Mesenchymal stem cell (in vitro differentiated cells and primary cell): ENCODE measurements around the gene PADI1.

Experiments used
- DNase-seq: peaks from one replicate; pipeline ENCODE4 v3.0.0-alpha.2; 2013
- H2AFZ ChIP-seq: one replicate; pipeline ENCODE4 v1.6.1; 2013; ENCODE audit warnings: low read depth, mild to moderate bottlenecking, control low read depth, inconsistent platforms, low read length, moderate library complexity
- H2AK5ac ChIP-seq: 2 replicates; pipeline ENCODE4 v1.6.1; 2013; ENCODE audit warnings: low read length, moderate library complexity, mild to moderate bottlenecking, inconsistent platforms; ENCODE audit not compliant: severe bottlenecking
- H2BK120ac ChIP-seq: one replicate; pipeline ENCODE4 v1.6.1; 2013; ENCODE audit warnings: low read depth, mild to moderate bottlenecking, inconsistent platforms, low read length, moderate library complexity
- H2BK12ac ChIP-seq, 2 experiments: one replicate each; pipeline ENCODE4 v1.6.1; 2013; ENCODE audit warnings: inconsistent platforms in 2 of 2, low read length in 2 of 2, mild to moderate bottlenecking in 2 of 2, moderate library complexity in 2 of 2, control low read depth in 1 of 2
- H2BK15ac ChIP-seq: one replicate; pipeline ENCODE4 v1.6.1; 2013; ENCODE audit warnings: mild to moderate bottlenecking, low read depth, inconsistent platforms; ENCODE audit not compliant: poor library complexity, severe bottlenecking
- H2BK5ac ChIP-seq: 2 replicates; pipeline ENCODE4 v1.6.1; 2013; ENCODE audit warnings: low read depth, mild to moderate bottlenecking, low read length, control low read depth, inconsistent platforms; ENCODE audit not compliant: poor library complexity, severe bottlenecking
- H3K14ac ChIP-seq, 2 experiments: one replicate each; pipeline ENCODE4 v1.6.1; 2013; ENCODE audit warnings: inconsistent platforms in 2 of 2, low read length in 2 of 2, control low read depth in 1 of 2, mild to moderate bottlenecking in 1 of 2, moderate library complexity in 1 of 2
- H3K18ac ChIP-seq, 2 experiments: one replicate each; pipeline ENCODE4 v1.6.1; 2013; ENCODE audit warnings: inconsistent platforms in 2 of 2, low read length in 2 of 2, control low read depth in 1 of 2, low read depth in 1 of 2, mild to moderate bottlenecking in 1 of 2
- H3K23ac ChIP-seq, 2 experiments: one replicate each; pipeline ENCODE4 v1.6.1; 2013; ENCODE audit warnings: inconsistent platforms in 2 of 2, low read length in 2 of 2, mild to moderate bottlenecking in 2 of 2, moderate library complexity in 2 of 2, control low read depth in 1 of 2
- H3K27ac ChIP-seq: 2 replicates; pipeline ENCODE4 v1.5.1; 2013; ENCODE audit warnings: mild to moderate bottlenecking, moderate library complexity, low read length, control low read depth, inconsistent platforms; ENCODE audit not compliant: poor library complexity, severe bottlenecking
- H3K27me3 ChIP-seq, 2 experiments: 2 replicates each; pipeline versions ENCODE4 v1.6.1 to v1.7.0; 2013; ENCODE audit warnings: low read length in 2 of 2, mild to moderate bottlenecking in 2 of 2, moderate library complexity in 2 of 2, control low read depth in 1 of 2, inconsistent platforms in 1 of 2; ENCODE audit not compliant: control insufficient read depth in 1 of 2, insufficient read depth in 1 of 2
- H3K36me3 ChIP-seq, 2 experiments: 2 replicates each; pipeline versions ENCODE4 v1.6.1 to v1.7.0; 2013; ENCODE audit warnings: low read length in 2 of 2, control low read depth in 1 of 2, inconsistent platforms in 1 of 2, low read depth in 1 of 2, mild to moderate bottlenecking in 1 of 2; ENCODE audit not compliant: insufficient read depth in 2 of 2, control insufficient read depth in 1 of 2
- H3K4ac ChIP-seq, 2 experiments: one replicate each; pipeline ENCODE4 v1.6.1; 2013; ENCODE audit warnings: inconsistent platforms in 2 of 2, low read length in 2 of 2, mild to moderate bottlenecking in 2 of 2, moderate library complexity in 2 of 2, control low read depth in 1 of 2, low read depth in 1 of 2
- H3K4me1 ChIP-seq: 2 replicates; pipeline ENCODE4 v1.6.1; 2013; ENCODE audit warnings: low read depth, low read length, control low read depth; ENCODE audit not compliant: control insufficient read depth, insufficient read depth
- H3K4me2 ChIP-seq: 2 replicates; pipeline ENCODE4 v1.6.1; 2013; ENCODE audit warnings: low read length, mild to moderate bottlenecking, inconsistent platforms; ENCODE audit not compliant: poor library complexity, severe bottlenecking
- H3K4me3 ChIP-seq, 2 experiments: 2 replicates each; pipeline versions ENCODE4 v1.5.1 to v1.7.0; 2013; ENCODE audit warnings: low read length in 2 of 2, mild to moderate bottlenecking in 2 of 2, control low read depth in 1 of 2, low read depth in 1 of 2; ENCODE audit not compliant: insufficient read depth in 1 of 2
- H3K79me1 ChIP-seq: replicated peaks from 2 replicates; pipeline ENCODE4 v1.6.1; 2013; ENCODE audit warnings: mild to moderate bottlenecking, control low read depth, low read length, inconsistent platforms; ENCODE audit not compliant: poor library complexity, severe bottlenecking
- H3K9ac ChIP-seq: 2 replicates; pipeline ENCODE4 v1.7.0; 2013; ENCODE audit warnings: mild to moderate bottlenecking, low read length, moderate library complexity
- H3K9me3 ChIP-seq: 2 replicates; pipeline ENCODE4 v1.7.0; 2013; ENCODE audit warnings: mild to moderate bottlenecking, low read length; ENCODE audit not compliant: control insufficient read depth
- H4K8ac ChIP-seq: one replicate; pipeline ENCODE4 v1.6.1; 2013; ENCODE audit warnings: inconsistent platforms, mild to moderate bottlenecking, low read length, moderate library complexity
- H4K91ac ChIP-seq: one replicate; pipeline ENCODE4 v1.6.1; 2013; ENCODE audit warnings: mild to moderate bottlenecking, low read length, inconsistent platforms
- WGBS: methylation state at CpG from one replicate; pipeline ENCODE4 v1.1.7; 2013; ENCODE audit warnings: mixed read lengths; 5-methylcytosine and 5-hydroxymethylcytosine counted together

PADI1 gene

DNA sequence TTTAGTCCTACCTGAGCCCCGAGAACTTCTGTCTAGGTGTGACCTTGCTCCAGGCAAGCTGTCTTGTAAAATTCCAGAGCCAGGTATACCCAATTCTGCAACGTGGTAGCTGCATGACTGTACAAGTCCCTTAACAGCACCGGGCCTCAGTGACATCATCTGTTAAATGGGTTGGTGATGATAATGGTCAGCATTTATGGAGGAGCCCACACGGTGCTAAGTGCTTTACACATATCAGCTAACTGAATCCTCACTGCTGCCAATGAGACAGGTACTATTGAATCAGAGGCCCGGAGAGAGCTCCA, 37.2 kb upstream of the PADI1 start:
- Histone ChIP-seq H3K18ac (no peak overlapping the region), H3K27me3 (peaks cover 0 to 26% of the 10 kb centered on the region in 2 experiments), H3K9me3 (no peaks in the 10 kb centered on the region), H3K14ac (no peak overlapping the region), H3K23ac (no peak overlapping the region), H3K9ac (no peak overlapping the region), H3K4me2 (no peak overlapping the region), H3K79me1 (no peaks in the 10 kb centered on the region), H4K8ac (peak overlapping the region; percentile 90), H4K91ac (peak overlapping the region; percentile 44), H3K4me1 (peaks cover 17% of the 10 kb centered on the region), H2AFZ (no peak overlapping the region), H3K4ac (no peak overlapping the region), H2BK12ac (peak overlapping the region; percentile 88 to 91), H3K4me3 (no peak overlapping the region), H3K27ac (peak overlapping the region; percentile 95), H2AK5ac (peak overlapping the region; percentile 59), H3K36me3 (no peaks in the 10 kb centered on the region), H2BK15ac (no peak overlapping the region), H2BK5ac (peak overlapping the region; percentile 92), H2BK120ac (no peak overlapping the region)
- 57% methylated on average over 5 of the region's 5 CpGs for WGBS
- DNase-seq = no peak

DNA sequence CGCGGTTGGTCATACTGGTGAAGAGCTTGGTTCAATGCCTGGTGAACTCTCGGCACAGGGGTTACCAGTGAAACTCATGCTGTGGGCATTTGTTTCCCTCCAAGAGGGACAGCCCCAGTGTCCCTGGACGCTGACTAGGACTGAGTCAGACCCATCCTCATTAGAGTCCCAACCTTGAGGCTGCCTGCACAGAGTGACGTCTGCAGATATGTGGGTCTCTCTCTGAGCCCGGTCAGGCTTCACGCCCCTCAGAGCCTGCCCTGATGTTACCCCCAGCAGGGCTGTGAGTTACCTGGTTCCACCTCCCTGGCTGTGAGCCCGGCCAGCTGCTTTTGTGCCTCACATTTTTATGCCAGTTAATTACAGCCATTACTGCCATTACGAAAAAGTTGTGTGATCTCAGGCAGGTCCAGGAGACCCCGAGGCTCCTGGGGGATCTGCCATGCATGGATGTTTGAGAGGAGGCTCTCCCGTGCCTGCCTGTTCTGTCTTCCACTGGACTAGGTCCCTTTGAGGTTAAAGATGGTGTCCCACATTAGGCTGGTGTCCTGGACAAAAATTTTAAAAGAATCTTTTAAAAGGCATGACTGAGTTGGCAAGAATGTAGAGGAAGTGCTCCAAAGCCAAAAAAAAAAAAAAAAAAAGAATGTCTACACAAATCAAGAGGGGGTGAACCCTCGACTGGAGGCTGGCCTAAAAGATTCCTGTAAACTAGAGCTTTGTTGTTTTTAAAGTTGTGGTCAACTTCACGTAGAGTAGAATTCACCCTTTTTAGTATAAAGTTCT, 36.6 kb upstream of the PADI1 start:
- no peak overlapping the region for H3K4me3 ChIP-seq
- WGBS = 26% methylated on average over 12 of the region's 13 CpGs
- peak overlapping the region; percentile 95 for H3K27ac ChIP-seq
- peak overlapping the region; percentile 6 to 57 for H3K4ac ChIP-seq
- peak overlapping the region; percentile 59 for H2AK5ac ChIP-seq
- H3K36me3 ChIP-seq = no peaks in the 10 kb centered on the region
- H3K9me3 ChIP-seq = no peaks in the 10 kb centered on the region
- H3K79me1 ChIP-seq = no peaks in the 10 kb centered on the region
- H3K4me1 ChIP-seq = peaks cover 12% of the 10 kb centered on the region
- H2AFZ ChIP-seq = peak overlapping the region; percentile 76
- H3K14ac ChIP-seq = no peak overlapping the region
- H3K23ac ChIP-seq = peak overlapping the region in 1 of 2 experiments; percentile 6
- H2BK15ac ChIP-seq = peak overlapping the region; percentile 53
- peak overlapping the region; percentile 82 to 84 for H3K18ac ChIP-seq
- H4K91ac ChIP-seq = peak overlapping the region; percentile 44
- peak overlapping the region; percentile 92 for H2BK5ac ChIP-seq
- H2BK120ac ChIP-seq = peak overlapping the region; percentile 73
- H3K27me3 ChIP-seq = peaks cover 0 to 21% of the 10 kb centered on the region in 2 experiments
- H2BK12ac ChIP-seq = peak overlapping the region; percentile 88 to 91
- peak; percentile 76 for DNase-seq
- peak overlapping the region; percentile 90 for H4K8ac ChIP-seq
- peak overlapping the region; percentile 49 for H3K9ac ChIP-seq
- peak overlapping the region; percentile 7 for H3K4me2 ChIP-seq

DNA sequence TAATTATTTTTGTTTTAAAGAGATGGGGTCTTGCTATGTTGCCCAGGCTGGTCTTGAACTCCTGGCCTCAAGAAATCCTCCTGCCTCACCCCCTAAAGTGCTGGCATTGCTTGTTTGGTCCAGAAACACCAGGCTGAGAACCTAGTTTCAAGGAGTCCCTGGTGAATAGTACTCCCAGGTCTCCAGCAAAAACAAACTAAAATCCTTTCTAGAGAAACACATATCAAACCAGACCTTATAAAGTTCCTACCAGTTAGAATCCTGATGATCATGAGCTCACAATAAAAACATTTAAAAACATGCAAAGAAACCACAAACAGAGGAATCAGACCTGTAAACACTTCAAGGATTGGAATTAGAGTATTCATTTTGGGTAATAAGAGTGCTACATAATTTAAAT, 34.4 kb upstream of the PADI1 start:
- Histone ChIP-seq H2BK12ac (no peak overlapping the region), H2AK5ac (peak overlapping the region; percentile 89), H3K14ac (no peak overlapping the region), H3K18ac (no peak overlapping the region), H2AFZ (no peak overlapping the region), H2BK5ac (no peak overlapping the region), H3K4me3 (no peak overlapping the region), H3K4me2 (no peak overlapping the region), H4K8ac (no peak overlapping the region), H3K23ac (no peak overlapping the region), H3K27ac (peak overlapping the region; percentile 95), H3K79me1 (no peaks in the 10 kb centered on the region), H2BK15ac (no peak overlapping the region), H4K91ac (no peak overlapping the region), H3K27me3 (peaks cover 0 to 8% of the 10 kb centered on the region in 2 experiments), H3K9ac (no peak overlapping the region), H3K9me3 (peaks cover 5% of the 10 kb centered on the region), H3K4ac (no peak overlapping the region), H3K36me3 (no peaks in the 10 kb centered on the region), H3K4me1 (peaks cover 11% of the 10 kb centered on the region), H2BK120ac (no peak overlapping the region)
- peak; percentile 59 for DNase-seq

DNA sequence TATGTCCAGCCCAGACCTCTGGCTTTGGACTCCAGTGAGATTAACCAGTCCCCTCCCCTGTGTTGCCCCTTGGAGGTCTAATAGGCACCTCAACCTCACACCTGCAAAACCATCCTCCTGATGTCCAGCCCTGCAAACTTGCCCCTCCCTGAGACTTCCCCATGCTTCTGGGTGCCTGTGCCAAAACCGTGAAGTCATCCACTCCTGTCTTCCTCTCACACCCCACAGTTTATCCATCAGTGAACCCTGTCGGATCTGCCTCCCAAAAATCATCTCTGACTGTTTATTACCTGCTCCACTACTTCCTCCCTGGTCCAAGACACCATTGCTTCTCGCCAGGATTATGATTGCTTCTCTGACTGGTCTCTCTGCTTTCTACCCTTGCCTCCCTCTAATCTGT, 31.7 kb upstream of the PADI1 start:
- H3K36me3 ChIP-seq = no peaks in the 10 kb centered on the region
- no peak overlapping the region for H3K4ac ChIP-seq
- no peak overlapping the region for H3K23ac ChIP-seq
- peaks cover 4% of the 10 kb centered on the region for H3K4me1 ChIP-seq
- H3K4me3 ChIP-seq = no peak overlapping the region
- H3K14ac ChIP-seq = no peak overlapping the region
- no peak overlapping the region for H4K91ac ChIP-seq
- no peak overlapping the region for H2BK5ac ChIP-seq
- no peak overlapping the region for H3K4me2 ChIP-seq
- H2BK120ac ChIP-seq = no peak overlapping the region
- peak overlapping the region in 1 of 2 experiments; percentile 91 for H2BK12ac ChIP-seq
- no peak overlapping the region for H2AFZ ChIP-seq
- no peak overlapping the region for H3K9ac ChIP-seq
- no peak overlapping the region for H3K18ac ChIP-seq
- 89% methylated on average over 3 of the region's 3 CpGs for WGBS
- H2BK15ac ChIP-seq = no peak overlapping the region
- H3K27ac ChIP-seq = no peak overlapping the region
- peaks cover 0 to 5% of the 10 kb centered on the region in 2 experiments for H3K27me3 ChIP-seq
- peaks cover 8% of the 10 kb centered on the region for H3K9me3 ChIP-seq
- H4K8ac ChIP-seq = no peak overlapping the region
- H3K79me1 ChIP-seq = no peaks in the 10 kb centered on the region
- peak overlapping the region; percentile 98 for H2AK5ac ChIP-seq
- no peak for DNase-seq
